Middle frontal gyrus (tissue), 1 donor: ENCODE results near the gene PEX3.

Source experiments
- DNase-seq: peaks from one replicate; pipeline ENCODE4 v3.0.0-alpha.2; 2015; ENCODE audit warnings: low spot score; ENCODE audit errors: extremely low spot score

Gene PEX3

GRCh38 chr6:143536866-143537691 is 86.5 kb downstream of the PEX3 start:
- DNase-seq: no peak

GRCh38 chr6:143538374-143538773 is 87.8 kb downstream of the PEX3 start:
- no peak for DNase-seq

- DNase-seq: no peak
These were observed 88.5 kb downstream of the PEX3 start for GRCh38 chr6:143539106-143539505.

GRCh38 chr6:143539734-143540133 is 89.1 kb downstream of the PEX3 start:
- DNase-seq: no peak

- no peak for DNase-seq
These were observed 89.6 kb downstream of the PEX3 start for GRCh38 chr6:143540192-143540591.
